Measurements from ENCODE around the gene MAF.

MAF gene

GRCh38 chr16:79587296-79587695, 13.2 kb downstream of the MAF start:
- Histone ChIP-seq H3K9ac (ENCODE audit: low read length) (no peak overlapping the region), H3K4me1 (ENCODE audit: low read length) (no peaks in the 10 kb centered on the region), H3K27ac (ENCODE audit: low read length) (no peak overlapping the region), H3K36me3 (replicated peaks; ENCODE audit: low read depth, low read length) (no peaks in the 10 kb centered on the region), H2AFZ (ENCODE audit: low read depth, low read length) (no peak overlapping the region), H3K4me3 (ENCODE audit: low read length) (no peak overlapping the region), H3K9me3 (ENCODE audit: insufficient read depth, low read length) (no peaks in the 10 kb centered on the region), H3K79me2 (ENCODE audit: low read length) (no peaks in the 10 kb centered on the region), H3K4me2 (ENCODE audit: low read length) (no peak overlapping the region), H3K27me3 (ENCODE audit: low read depth, low read length) (peaks cover 4% of the 10 kb centered on the region), H4K20me1 (ENCODE audit: insufficient read depth, low read length) (no peaks in the 10 kb centered on the region)
- TF ChIP-seq CTCF (IDR thresholded peaks at IDR 0.05; ENCODE audit: low read depth, low read length) (no peak), EZH2phosphoT487 (IDR thresholded peaks at IDR 0.05; ENCODE audit: low read depth) (no peak)

- Histone ChIP-seq H3K9ac (ENCODE audit: low read length) (no peak overlapping the region), H3K4me1 (ENCODE audit: low read length) (no peaks in the 10 kb centered on the region), H3K27ac (ENCODE audit: low read length) (no peak overlapping the region), H4K20me1 (ENCODE audit: insufficient read depth, low read length) (no peaks in the 10 kb centered on the region), H3K9me3 (ENCODE audit: insufficient read depth, low read length) (no peaks in the 10 kb centered on the region), H3K27me3 (ENCODE audit: low read depth, low read length) (peaks cover 7% of the 10 kb centered on the region; the same call in 1 of the 2 replicates), H3K79me2 (ENCODE audit: low read length) (no peaks in the 10 kb centered on the region), H3K4me2 (ENCODE audit: low read length) (no peak overlapping the region), H2AFZ (ENCODE audit: low read depth, low read length) (no peak overlapping the region), H3K4me3 (ENCODE audit: low read length) (no peak overlapping the region), H3K36me3 (replicated peaks; ENCODE audit: low read depth, low read length) (no peaks in the 10 kb centered on the region)
- TF ChIP-seq EZH2phosphoT487 (IDR thresholded peaks at IDR 0.05; ENCODE audit: low read depth), result no peak
Measured at GRCh38 chr16:79582789-79583188, 17.7 kb downstream of the MAF start.

- Histone ChIP-seq H3K79me2 (ENCODE audit: low read length) (no peaks in the 10 kb centered on the region), H3K9me3 (ENCODE audit: insufficient read depth, low read length) (no peaks in the 10 kb centered on the region), H3K9ac (ENCODE audit: low read length) (no peak overlapping the region), H3K27ac (ENCODE audit: low read length) (no peak overlapping the region), H3K4me2 (ENCODE audit: low read length) (no peak overlapping the region), H3K27me3 (ENCODE audit: low read depth, low read length) (peaks cover 7% of the 10 kb centered on the region), H3K36me3 (replicated peaks; ENCODE audit: low read depth, low read length) (no peaks in the 10 kb centered on the region), H4K20me1 (ENCODE audit: insufficient read depth, low read length) (no peaks in the 10 kb centered on the region), H3K4me3 (ENCODE audit: low read length) (no peak overlapping the region), H2AFZ (ENCODE audit: low read depth, low read length) (no peak overlapping the region), H3K4me1 (ENCODE audit: low read length) (no peaks in the 10 kb centered on the region)
- TF ChIP-seq CTCF (IDR thresholded peaks at IDR 0.05; ENCODE audit: low read depth, low read length) (no peak), EZH2phosphoT487 (IDR thresholded peaks at IDR 0.05; ENCODE audit: low read depth) (no peak)
Measured at GRCh38 chr16:79580453-79581191, 19.9 kb downstream of the MAF start.

- Histone ChIP-seq H3K9ac (ENCODE audit: low read length) (no peak overlapping the region), H3K79me2 (ENCODE audit: low read length) (no peaks in the 10 kb centered on the region), H3K4me1 (ENCODE audit: low read length) (no peaks in the 10 kb centered on the region), H3K27ac (ENCODE audit: low read length) (no peak overlapping the region), H3K4me2 (ENCODE audit: low read length) (no peak overlapping the region), H3K9me3 (ENCODE audit: insufficient read depth, low read length) (no peaks in the 10 kb centered on the region), H3K36me3 (replicated peaks; ENCODE audit: low read depth, low read length) (no peaks in the 10 kb centered on the region), H3K27me3 (ENCODE audit: low read depth, low read length) (peaks cover 10% of the 10 kb centered on the region), H4K20me1 (ENCODE audit: insufficient read depth, low read length) (no peaks in the 10 kb centered on the region), H3K4me3 (ENCODE audit: low read length) (no peak overlapping the region), H2AFZ (ENCODE audit: low read depth, low read length) (no peak overlapping the region)
- TF ChIP-seq CTCF (IDR thresholded peaks at IDR 0.05; ENCODE audit: low read depth, low read length), result no peak
- no peak for TF ChIP-seq EZH2phosphoT487 (IDR thresholded peaks at IDR 0.05; ENCODE audit: low read depth)
Measured at GRCh38 chr16:79576602-79577001, 23.9 kb downstream of the MAF start.
